ENCODE data around the gene SFSWAP. TPM values are rescaled to one million over a fixed set of nuclear protein-coding genes. Genes with fewer than 3 reads are reported as not detected.

Gene SFSWAP
- total RNA-seq, 1 experiment from 2014 or later, result 50.4 TPM

- ChIA-PET POLR2A (no interaction called here), RAD21 (ENCODE audit: low non-redundant PET in 1 of 2, low total read pairs in 2 of 2, uncharacterized antibody in 2 of 2, unreplicated experiment in 2 of 2) (no interaction called here), CTCF (no interaction called here)
- BruUV-seq (replicated peaks), result no TSS peak
- no peaks in the 10 kb centered on the region for H4K20me1 ChIP-seq (ENCODE audit: insufficient read depth)
- no peaks in the 10 kb centered on the region for H3K36me3 ChIP-seq (ENCODE audit: control insufficient read depth in 1 of 2, insufficient read depth in 2 of 2, low read length in 2 of 2)
- H3K9ac ChIP-seq (ENCODE audit: low read length), result no peak overlapping the region
- no peak overlapping the region for H2AFZ ChIP-seq (ENCODE audit: low read depth, low read length, poor library complexity, severe bottlenecking)
- DNase-seq (ENCODE audit: low read depth, low spot score), result no peak
- no peak overlapping the region for H3K4me3 ChIP-seq (replicated peaks in 1 of 2; ENCODE audit: low read depth in 1 of 2, low read length in 2 of 2)
- ATAC-seq, result no peak
- H3K9me3 ChIP-seq (ENCODE audit: control insufficient read depth in 1 of 2, insufficient read depth in 1 of 2, low read depth in 1 of 2, low read length in 2 of 2), result no peaks in the 10 kb centered on the region
- no peaks in the 10 kb centered on the region for H3K4me1 ChIP-seq (ENCODE audit: control insufficient read depth in 1 of 2, insufficient read depth in 2 of 2, low read length in 2 of 2)
- peaks cover 11% of the 10 kb centered on the region; the same call in 1 of the 2 replicates for H3K27me3 ChIP-seq (ENCODE audit: insufficient read depth, low read length)
- intact Hi-C loops (cut with micrococcal nuclease), result no loop called here
- H3K79me2 ChIP-seq (ENCODE audit: insufficient read depth, low read length), result no peaks in the 10 kb centered on the region
- TF ChIP-seq ZBTB33 (IDR thresholded peaks at IDR 0.05; ENCODE audit: extremely low read depth, insufficient replicate concordance, low read length) (no peak), SIN3A (IDR thresholded peaks at IDR 0.05; ENCODE audit: low read depth) (no peak), EGR1 (IDR thresholded peaks at IDR 0.05; ENCODE audit: low read depth) (no peak), EZH2 (IDR thresholded peaks at IDR 0.05) (no peak), ELF1 (IDR thresholded peaks at IDR 0.05; ENCODE audit: borderline replicate concordance, low read depth) (no peak)
- no peaks in the 10 kb centered on the region for H3K9me2 ChIP-seq (ENCODE audit: insufficient read depth)
- no peak overlapping the region for H3K27ac ChIP-seq (ENCODE audit: low read depth, low read length)
- H3K4me2 ChIP-seq (ENCODE audit: low read length), result no peak overlapping the region
Observed at GRCh38 chr12:131688845-131689154, 22.1 kb upstream of the SFSWAP start.

GRCh38 chr12:131690320-131690719 lies 20.6 kb upstream of the SFSWAP start:
- BruUV-seq (replicated peaks), result no TSS peak
- no peaks in the 10 kb centered on the region for H3K36me3 ChIP-seq (ENCODE audit: control insufficient read depth in 1 of 2, insufficient read depth in 2 of 2, low read length in 2 of 2)
- no peaks in the 10 kb centered on the region for H3K9me2 ChIP-seq (ENCODE audit: insufficient read depth)
- H3K4me2 ChIP-seq (ENCODE audit: low read length), result no peak overlapping the region
- no peaks in the 10 kb centered on the region for H4K20me1 ChIP-seq (ENCODE audit: insufficient read depth)
- ATAC-seq (no peak), DNase-seq (ENCODE audit: low read depth, low spot score) (no peak)
- no peak overlapping the region for H3K27ac ChIP-seq (ENCODE audit: low read depth, low read length)
- no peaks in the 10 kb centered on the region for H3K4me1 ChIP-seq (ENCODE audit: control insufficient read depth in 1 of 2, insufficient read depth in 2 of 2, low read length in 2 of 2)
- H3K4me3 ChIP-seq (replicated peaks in 1 of 2; ENCODE audit: low read depth in 1 of 2, low read length in 2 of 2), result no peak overlapping the region
- H3K79me2 ChIP-seq (ENCODE audit: insufficient read depth, low read length), result no peaks in the 10 kb centered on the region
- peaks cover 11% of the 10 kb centered on the region; the same call in 1 of the 2 replicates for H3K27me3 ChIP-seq (ENCODE audit: insufficient read depth, low read length)
- H2AFZ ChIP-seq (ENCODE audit: low read depth, low read length, poor library complexity, severe bottlenecking), result no peak overlapping the region
- intact Hi-C loops (cut with micrococcal nuclease), result no loop called here
- ChIA-PET CTCF (no interaction called here), POLR2A (no interaction called here), RAD21 (ENCODE audit: low non-redundant PET in 1 of 2, low total read pairs in 2 of 2, uncharacterized antibody in 2 of 2, unreplicated experiment in 2 of 2) (no interaction called here)
- no peak overlapping the region for H3K9ac ChIP-seq (ENCODE audit: low read length)
- TF ChIP-seq MAX (IDR thresholded peaks at IDR 0.05) (no peak), EGR1 (IDR thresholded peaks at IDR 0.05; ENCODE audit: low read depth) (no peak), JUND (IDR thresholded peaks at IDR 0.05) (no peak), TCF7L2 (IDR thresholded peaks at IDR 0.05; ENCODE audit: borderline replicate concordance, extremely low read depth, insufficient read depth, insufficient read length) (no peak), CTCF (IDR thresholded peaks at IDR 0.05 in 2 of 3, conservative IDR thresholded peaks at IDR 0.05 in 1 of 3; ENCODE audit: borderline replicate concordance in 1 of 3, insufficient read depth in 1 of 3, low read depth in 2 of 3, low read length in 2 of 3) (no peak), CEBPB (IDR thresholded peaks at IDR 0.05; ENCODE audit: low read depth) (no peak), SIN3A (IDR thresholded peaks at IDR 0.05; ENCODE audit: low read depth) (no peak), ZNF274 (IDR thresholded peaks at IDR 0.05; ENCODE audit: low read depth, low read length) (no peak), EZH2 (IDR thresholded peaks at IDR 0.05) (no peak)
- H3K9me3 ChIP-seq (ENCODE audit: control insufficient read depth in 1 of 2, insufficient read depth in 1 of 2, low read depth in 1 of 2, low read length in 2 of 2), result no peaks in the 10 kb centered on the region
